ENCODE results near the gene C8G. TPM values are rescaled to one million over a fixed set of nuclear protein-coding genes. Genes with fewer than 3 reads are reported as not detected.
A peak's percentile ranks its signal among the peaks of the same experiment; 100 is the strongest.

C8G gene
- total RNA-seq, result 1 to 10 TPM in 1 of 2 donors, under 1 TPM in 1; 0.90 to 1.1 TPM
- polyA plus RNA-seq, result 1 to 10 TPM; 1.8 to 3.1 TPM
- long read RNA-seq, donor 1, result 0 reads
- long read RNA-seq, donor 2, partial matches to known transcripts, result 0 of 1 reads
- long read RNA-seq, donor 2, other reads (novel, unspliced or antisense), result 0 of 1 reads

DNA sequence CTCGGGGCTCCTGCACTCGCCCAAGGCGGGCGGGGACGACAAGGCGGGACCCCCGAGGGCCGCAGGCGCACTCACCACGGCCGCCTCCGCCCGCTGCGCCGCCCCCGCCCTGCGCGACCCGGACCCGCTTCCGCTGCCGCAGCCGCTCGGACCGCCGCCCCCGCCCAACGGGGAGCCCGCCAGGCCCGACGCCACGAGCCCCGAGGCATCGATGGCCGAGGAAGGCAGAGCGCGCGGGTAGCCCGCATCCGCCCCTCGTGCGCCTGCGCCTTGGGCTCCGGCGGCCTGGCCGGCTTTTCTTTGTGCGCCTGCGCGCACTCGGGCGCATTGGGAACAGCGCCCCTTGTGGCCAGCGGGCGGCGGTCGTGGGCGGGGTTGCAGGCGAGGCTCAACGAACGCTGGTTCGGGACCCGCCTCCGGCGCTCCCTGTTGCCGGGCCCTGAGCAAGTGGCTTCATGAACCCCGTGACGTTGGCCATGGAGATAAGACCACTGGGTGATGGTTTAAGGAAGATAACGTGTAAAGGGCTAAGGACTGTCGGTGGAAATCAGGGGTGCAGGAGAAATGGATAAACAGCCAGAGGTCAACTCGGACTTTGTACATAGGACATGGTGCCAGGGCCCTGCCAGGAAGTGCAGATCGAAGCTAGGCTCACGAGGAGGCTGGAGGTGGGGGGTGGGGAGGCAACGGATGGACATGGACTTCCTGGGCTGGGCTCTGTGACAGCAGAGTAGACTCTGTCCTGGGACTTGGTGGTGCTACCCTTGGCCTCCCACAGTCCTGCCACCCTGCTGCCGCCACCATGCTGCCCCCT lies at the start of gene C8G, which contains the start of gene FBXW5:
TSS of gene C8G (plus strand) at position 725 of the 814 bp plus-strand sequence. CDS start at position 803, 78 bp downstream.
TSS of gene FBXW5 (minus strand) at position 220 of the 814 bp plus-strand sequence. CDS start 655 bp downstream, outside the sequence.
- no peaks in the 10 kb centered on the region for H3K9me3 ChIP-seq (ENCODE audit: control insufficient read depth, low read length)
- peak; percentile 97 to 98 for DNase-seq
- WGBS, 2 donors, result 5 to 7% methylated on average over 58 to 74 of the region's 74 CpGs
- H3K27me3 ChIP-seq (ENCODE audit: control insufficient read depth in 1 of 2, insufficient read depth in 2 of 2, low read length in 1 of 2), result no peaks in the 10 kb centered on the region
- H3K27ac ChIP-seq (ENCODE audit: low read depth in 1 of 2, low read length in 2 of 2), result peak within 1 kb of the TSS in 1 of 2 donors; percentile 14
- peak; percentile 89 for ATAC-seq (ENCODE audit: low FRiP score)
- intact Hi-C loops (cut with DNase I), result loop anchor here (2.0 to 10.0 kb wide), 7 partner anchors 48 to 160 kb away; partner anchors contain the start of genes TRAF2 (in 2 of the 2), AJM1 (in 1 of the 2), FUT7 (in 1 of the 2) and MAMDC4 (in 1 of the 2)
- H3K4me3 ChIP-seq (ENCODE audit: low read length in 2 of 2), result peak within 1 kb of the TSS; percentile 72 to 76
- H3K36me3 ChIP-seq (ENCODE audit: control insufficient read depth in 1 of 2, insufficient read depth in 2 of 2, low read length in 1 of 2), result peaks cover 0 to 10% of the 10 kb centered on the region in 2 donors
- H3K4me1 ChIP-seq (ENCODE audit: control insufficient read depth in 1 of 2, insufficient read depth in 2 of 2, low read length in 2 of 2), result no peaks in the 10 kb centered on the region

DNA sequence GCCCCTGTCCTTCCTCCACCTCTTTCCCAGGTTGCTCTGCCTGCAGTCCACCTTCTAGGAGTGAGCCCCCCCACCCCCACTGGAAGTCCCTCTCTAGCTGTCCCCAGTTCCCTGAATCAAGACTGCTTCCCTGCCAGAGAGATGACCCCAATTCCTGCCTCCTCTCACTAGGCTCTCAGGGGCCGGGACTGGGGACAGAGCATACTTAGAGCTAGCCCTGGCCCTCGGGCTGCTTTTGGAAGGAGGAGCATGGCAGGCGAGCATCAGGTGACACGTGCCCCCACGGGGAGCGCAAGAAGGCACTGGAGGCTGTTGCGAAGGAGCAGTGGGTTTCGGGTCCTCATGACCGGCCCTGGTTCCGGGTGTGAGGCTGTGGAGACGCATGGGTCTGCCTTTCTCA lies 49.0 kb upstream of the C8G start:
- ATAC-seq (ENCODE audit: low FRiP score), result no peak
- intact Hi-C loops (cut with DNase I), result no loop called here
- Histone ChIP-seq H3K27me3 (ENCODE audit: control insufficient read depth in 1 of 2, insufficient read depth in 2 of 2, low read length in 1 of 2) (no peaks in the 10 kb centered on the region), H3K4me1 (ENCODE audit: control insufficient read depth in 1 of 2, insufficient read depth in 2 of 2, low read length in 2 of 2) (no peaks in the 10 kb centered on the region), H3K4me3 (ENCODE audit: low read length in 2 of 2) (no peak overlapping the region), H3K36me3 (ENCODE audit: control insufficient read depth in 1 of 2, insufficient read depth in 2 of 2, low read length in 1 of 2) (peaks cover 0 to 2% of the 10 kb centered on the region in 2 donors), H3K9me3 (ENCODE audit: control insufficient read depth, low read length) (no peaks in the 10 kb centered on the region), H3K27ac (ENCODE audit: low read depth in 1 of 2, low read length in 2 of 2) (no peak overlapping the region)
- DNase-seq, result no peak
- 83 to 84% methylated on average over 11 of the region's 11 CpGs for WGBS, 2 donors

DNA sequence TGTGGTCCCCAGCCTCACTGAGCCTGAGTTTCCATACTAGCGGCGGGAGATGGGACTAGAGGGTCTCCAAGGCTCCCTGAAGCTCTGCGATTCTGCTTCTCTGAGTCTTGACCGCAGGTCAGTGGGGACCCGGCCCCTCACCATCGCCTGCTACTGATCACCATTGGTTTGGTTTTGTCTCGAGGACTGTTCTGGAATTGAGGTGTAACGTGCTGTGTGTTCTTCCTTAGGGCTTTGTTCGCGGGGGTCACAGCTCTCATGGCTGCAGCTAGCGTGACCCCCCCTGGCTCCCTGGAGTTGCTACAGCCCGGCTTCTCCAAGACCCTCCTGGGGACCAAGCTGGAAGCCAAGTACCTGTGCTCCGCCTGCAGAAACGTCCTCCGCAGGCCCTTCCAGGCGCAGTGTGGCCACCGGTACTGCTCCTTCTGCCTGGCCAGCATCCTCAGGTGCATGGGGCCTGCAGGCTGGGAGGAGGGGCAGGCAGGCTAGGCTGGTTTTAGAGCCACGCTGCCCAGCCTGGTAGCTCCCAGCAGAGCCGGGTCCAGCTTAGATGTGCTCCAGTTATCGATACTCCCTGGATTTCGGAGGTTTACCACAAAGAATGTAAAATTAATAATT lies 46.5 kb upstream of the C8G start:
- H3K27ac ChIP-seq (ENCODE audit: low read depth in 1 of 2, low read length in 2 of 2), result no peak overlapping the region
- H3K36me3 ChIP-seq (ENCODE audit: control insufficient read depth in 1 of 2, insufficient read depth in 2 of 2, low read length in 1 of 2), result peaks cover 0 to 2% of the 10 kb centered on the region in 2 donors
- intact Hi-C loops (cut with DNase I), result no loop called here
- DNase-seq, result no peak
- H3K4me1 ChIP-seq (ENCODE audit: control insufficient read depth in 1 of 2, insufficient read depth in 2 of 2, low read length in 2 of 2), result no peaks in the 10 kb centered on the region
- 90 to 92% methylated on average over 21 of the region's 21 CpGs for WGBS, 2 donors
- no peaks in the 10 kb centered on the region for H3K9me3 ChIP-seq (ENCODE audit: control insufficient read depth, low read length)
- H3K4me3 ChIP-seq (ENCODE audit: low read length in 2 of 2), result no peak overlapping the region
- H3K27me3 ChIP-seq (ENCODE audit: control insufficient read depth in 1 of 2, insufficient read depth in 2 of 2, low read length in 1 of 2), result no peaks in the 10 kb centered on the region
- ATAC-seq (ENCODE audit: low FRiP score), result no peak

DNA sequence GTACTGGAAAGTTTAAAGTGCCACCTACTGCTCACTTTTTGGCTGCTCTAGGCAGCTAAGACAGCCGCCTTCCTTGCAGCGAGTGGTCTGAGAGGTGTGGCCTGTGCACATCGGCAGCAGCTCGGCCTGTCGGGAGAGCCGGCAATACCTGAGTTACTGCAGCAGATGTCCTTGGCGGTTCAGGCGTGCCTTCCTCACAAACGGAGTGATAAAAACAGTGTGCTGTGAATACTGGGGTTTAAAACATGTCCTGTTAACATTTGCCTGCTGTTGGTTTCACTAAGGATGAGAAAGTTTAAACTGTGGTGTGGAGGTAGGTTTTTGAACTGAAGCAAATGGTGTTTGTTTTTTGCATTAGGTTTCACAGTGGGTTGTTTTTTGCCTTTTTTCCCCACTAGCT lies 45.8 kb upstream of the C8G start:
- DNase-seq, result no peak
- no peak overlapping the region for H3K27ac ChIP-seq (ENCODE audit: low read depth in 1 of 2, low read length in 2 of 2)
- 21 to 43% methylated on average over 9 of the region's 9 CpGs for WGBS, 2 donors
- H3K4me1 ChIP-seq (ENCODE audit: control insufficient read depth in 1 of 2, insufficient read depth in 2 of 2, low read length in 2 of 2), result no peaks in the 10 kb centered on the region
- H3K4me3 ChIP-seq (ENCODE audit: low read length in 2 of 2), result no peak overlapping the region
- peaks cover 0 to 2% of the 10 kb centered on the region in 2 donors for H3K36me3 ChIP-seq (ENCODE audit: control insufficient read depth in 1 of 2, insufficient read depth in 2 of 2, low read length in 1 of 2)
- no peaks in the 10 kb centered on the region for H3K27me3 ChIP-seq (ENCODE audit: control insufficient read depth in 1 of 2, insufficient read depth in 2 of 2, low read length in 1 of 2)
- intact Hi-C loops (cut with DNase I), result no loop called here
- H3K9me3 ChIP-seq (ENCODE audit: control insufficient read depth, low read length), result no peaks in the 10 kb centered on the region
- ATAC-seq (ENCODE audit: low FRiP score), result no peak

DNA sequence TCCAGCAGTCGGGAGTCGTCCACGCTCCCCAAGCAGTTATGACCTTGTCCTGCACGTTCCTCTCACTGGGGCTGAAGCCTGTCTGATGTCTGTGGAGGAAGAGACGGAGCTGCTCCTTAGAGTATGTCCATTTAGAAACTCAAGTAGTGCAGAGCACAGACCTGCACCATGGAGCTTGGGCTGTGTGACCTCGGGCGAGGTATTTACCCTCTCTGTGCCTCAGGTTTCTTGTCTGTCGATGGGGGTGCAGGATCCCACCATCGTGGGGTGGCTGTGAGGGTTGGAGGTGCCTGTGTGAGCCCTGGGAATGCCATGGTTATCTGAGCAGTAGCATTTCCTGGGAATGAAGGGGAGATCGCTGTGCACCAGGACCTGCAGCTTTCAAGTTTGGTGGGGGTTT lies 44.5 kb upstream of the C8G start:
- ATAC-seq (ENCODE audit: low FRiP score), result no peak
- no peaks in the 10 kb centered on the region for H3K4me1 ChIP-seq (ENCODE audit: control insufficient read depth in 1 of 2, insufficient read depth in 2 of 2, low read length in 2 of 2)
- no peaks in the 10 kb centered on the region for H3K27me3 ChIP-seq (ENCODE audit: control insufficient read depth in 1 of 2, insufficient read depth in 2 of 2, low read length in 1 of 2)
- DNase-seq, result no peak
- peaks cover 0 to 2% of the 10 kb centered on the region in 2 donors for H3K36me3 ChIP-seq (ENCODE audit: control insufficient read depth in 1 of 2, insufficient read depth in 2 of 2, low read length in 1 of 2)
- WGBS, 2 donors, result 93 to 94% methylated on average over 10 of the region's 10 CpGs
- H3K9me3 ChIP-seq (ENCODE audit: control insufficient read depth, low read length), result no peaks in the 10 kb centered on the region
- intact Hi-C loops (cut with DNase I), result no loop called here
- H3K27ac ChIP-seq (ENCODE audit: low read depth in 1 of 2, low read length in 2 of 2), result no peak overlapping the region
- H3K4me3 ChIP-seq (ENCODE audit: low read length in 2 of 2), result no peak overlapping the region

DNA sequence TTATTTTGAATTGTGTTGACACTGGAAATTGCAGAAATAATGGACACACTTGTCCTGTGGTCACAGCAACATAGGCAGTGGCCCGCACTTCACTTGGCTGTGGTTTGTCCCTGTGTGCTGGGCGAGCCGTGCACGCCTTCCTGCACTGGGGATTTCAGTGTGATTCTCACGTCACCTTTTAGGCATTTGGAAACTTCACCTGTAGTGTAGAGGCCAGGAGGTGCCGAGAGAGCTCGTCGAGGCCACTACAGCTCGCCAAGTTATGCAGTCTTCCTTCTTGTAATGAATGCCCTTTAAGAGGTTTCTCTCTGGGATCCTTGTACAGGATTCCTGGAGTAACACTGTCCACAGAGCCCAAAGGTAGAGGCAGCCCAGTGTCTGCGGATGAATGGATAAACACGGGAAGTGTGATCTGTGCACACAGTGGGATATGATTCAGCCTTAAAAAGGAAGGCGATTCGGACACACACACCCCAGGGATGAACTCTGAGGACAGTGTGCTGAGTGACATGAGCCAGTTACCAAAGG lies 44.0 kb upstream of the C8G start:
- H3K27ac ChIP-seq (ENCODE audit: low read depth in 1 of 2, low read length in 2 of 2), result no peak overlapping the region
- H3K27me3 ChIP-seq (ENCODE audit: control insufficient read depth in 1 of 2, insufficient read depth in 2 of 2, low read length in 1 of 2), result no peaks in the 10 kb centered on the region
- H3K9me3 ChIP-seq (ENCODE audit: control insufficient read depth, low read length), result no peaks in the 10 kb centered on the region
- DNase-seq (no peak), ATAC-seq (ENCODE audit: low FRiP score) (no peak)
- 89 to 90% methylated on average over 13 of the region's 13 CpGs for WGBS, 2 donors
- peaks cover 0 to 2% of the 10 kb centered on the region in 2 donors for H3K36me3 ChIP-seq (ENCODE audit: control insufficient read depth in 1 of 2, insufficient read depth in 2 of 2, low read length in 1 of 2)
- no peaks in the 10 kb centered on the region for H3K4me1 ChIP-seq (ENCODE audit: control insufficient read depth in 1 of 2, insufficient read depth in 2 of 2, low read length in 2 of 2)
- intact Hi-C loops (cut with DNase I), result no loop called here
- H3K4me3 ChIP-seq (ENCODE audit: low read length in 2 of 2), result no peak overlapping the region

DNA sequence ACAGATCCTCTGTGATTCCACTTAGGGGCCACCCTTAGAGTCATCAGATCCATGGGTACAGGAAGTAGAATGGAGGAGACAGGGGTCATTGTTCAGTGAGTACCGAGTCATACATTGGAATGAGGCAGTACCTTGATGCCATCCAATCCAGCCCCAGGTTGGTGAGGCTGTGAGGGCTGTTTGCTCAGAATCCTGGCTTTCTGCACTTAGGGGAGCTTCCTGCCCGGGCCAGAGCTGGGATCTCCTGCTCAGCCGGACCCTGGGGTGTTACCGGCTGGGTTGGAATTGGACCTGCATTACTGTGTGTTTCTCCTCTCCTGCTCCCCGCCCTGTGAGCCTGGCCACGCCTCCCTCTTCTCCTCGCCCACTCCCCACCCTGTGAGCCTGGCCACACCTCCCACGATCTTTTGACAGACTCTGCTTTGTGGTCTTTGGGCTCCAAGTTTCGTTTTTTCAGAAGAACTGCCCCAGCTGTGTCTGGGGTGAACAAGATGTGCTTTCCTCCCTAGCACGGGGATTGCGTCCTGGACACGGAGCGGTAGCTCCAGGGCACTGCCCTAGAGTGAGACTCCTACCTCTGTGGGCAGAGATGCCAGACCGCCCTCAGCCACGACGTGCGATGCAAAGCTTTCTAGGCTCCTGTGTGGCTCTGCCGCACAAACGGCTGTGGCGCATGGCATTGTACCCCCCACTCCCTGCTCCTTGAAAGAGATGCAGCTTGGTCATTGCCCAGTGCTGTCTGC lies 43.4 kb upstream of the C8G start:
- peak overlapping the region in 1 of 2 donors; percentile 14 for H3K27ac ChIP-seq (ENCODE audit: low read depth in 1 of 2, low read length in 2 of 2)
- H3K4me1 ChIP-seq (ENCODE audit: control insufficient read depth in 1 of 2, insufficient read depth in 2 of 2, low read length in 2 of 2), result no peaks in the 10 kb centered on the region
- 15 to 23% methylated on average over 20 of the region's 20 CpGs for WGBS, 2 donors
- intact Hi-C loops (cut with DNase I), result no loop called here
- H3K36me3 ChIP-seq (ENCODE audit: control insufficient read depth in 1 of 2, insufficient read depth in 2 of 2, low read length in 1 of 2), result peaks cover 0 to 2% of the 10 kb centered on the region in 2 donors
- ATAC-seq (ENCODE audit: low FRiP score) (peak; percentile 43), DNase-seq (no peak)
- no peak overlapping the region for H3K4me3 ChIP-seq (ENCODE audit: low read length in 2 of 2)
- no peaks in the 10 kb centered on the region for H3K27me3 ChIP-seq (ENCODE audit: control insufficient read depth in 1 of 2, insufficient read depth in 2 of 2, low read length in 1 of 2)
- H3K9me3 ChIP-seq (ENCODE audit: control insufficient read depth, low read length), result no peaks in the 10 kb centered on the region

DNA sequence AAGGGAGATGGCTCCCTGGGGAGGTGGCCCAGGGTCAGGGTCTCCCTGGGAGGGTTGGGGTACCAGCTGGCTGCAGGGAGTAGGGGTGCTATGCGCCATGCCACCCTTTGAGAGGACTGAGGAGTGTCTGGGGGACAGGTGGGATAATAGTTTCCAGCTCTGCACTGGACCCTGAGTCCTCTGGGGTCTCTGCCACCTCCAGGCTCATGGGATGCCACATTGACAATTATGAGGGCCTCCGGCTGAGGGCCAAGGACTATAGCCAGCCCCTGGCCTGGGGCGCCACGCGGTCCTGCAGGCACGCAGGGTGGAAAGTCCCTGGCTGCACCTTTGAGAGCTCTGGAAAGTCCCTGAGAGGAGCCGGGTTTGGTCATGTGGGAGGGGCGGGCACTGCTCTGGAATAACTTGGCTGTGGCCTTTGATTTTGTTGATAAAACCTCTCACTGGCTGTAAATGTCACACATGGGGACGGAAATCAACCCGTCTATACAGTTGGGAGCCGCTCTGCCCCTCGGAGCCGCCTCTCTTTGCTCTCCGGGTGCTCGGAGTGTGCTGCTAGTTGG lies 42.7 kb upstream of the C8G start:
- Histone ChIP-seq H3K27ac (ENCODE audit: low read depth in 1 of 2, low read length in 2 of 2) (peak overlapping the region in 1 of 2 donors; percentile 14), H3K4me3 (ENCODE audit: low read length in 2 of 2) (no peak overlapping the region), H3K27me3 (ENCODE audit: control insufficient read depth in 1 of 2, insufficient read depth in 2 of 2, low read length in 1 of 2) (no peaks in the 10 kb centered on the region), H3K4me1 (ENCODE audit: control insufficient read depth in 1 of 2, insufficient read depth in 2 of 2, low read length in 2 of 2) (no peaks in the 10 kb centered on the region), H3K36me3 (ENCODE audit: control insufficient read depth in 1 of 2, insufficient read depth in 2 of 2, low read length in 1 of 2) (peaks cover 0 to 2% of the 10 kb centered on the region in 2 donors), H3K9me3 (ENCODE audit: control insufficient read depth, low read length) (no peaks in the 10 kb centered on the region)
- WGBS, 2 donors, result 5 to 9% methylated on average over 15 of the region's 15 CpGs
- ATAC-seq (ENCODE audit: low FRiP score) (peak; percentile 86), DNase-seq (peak; percentile 90 to 91)
- intact Hi-C loops (cut with DNase I), result no loop called here
